ENCODE measurements around the gene MNDA. TPM values are rescaled to one million over a fixed set of nuclear protein-coding genes. Genes with fewer than 3 reads are reported as not detected.

MNDA gene
- total RNA-seq, result not detected in 2 replicates

DNA sequence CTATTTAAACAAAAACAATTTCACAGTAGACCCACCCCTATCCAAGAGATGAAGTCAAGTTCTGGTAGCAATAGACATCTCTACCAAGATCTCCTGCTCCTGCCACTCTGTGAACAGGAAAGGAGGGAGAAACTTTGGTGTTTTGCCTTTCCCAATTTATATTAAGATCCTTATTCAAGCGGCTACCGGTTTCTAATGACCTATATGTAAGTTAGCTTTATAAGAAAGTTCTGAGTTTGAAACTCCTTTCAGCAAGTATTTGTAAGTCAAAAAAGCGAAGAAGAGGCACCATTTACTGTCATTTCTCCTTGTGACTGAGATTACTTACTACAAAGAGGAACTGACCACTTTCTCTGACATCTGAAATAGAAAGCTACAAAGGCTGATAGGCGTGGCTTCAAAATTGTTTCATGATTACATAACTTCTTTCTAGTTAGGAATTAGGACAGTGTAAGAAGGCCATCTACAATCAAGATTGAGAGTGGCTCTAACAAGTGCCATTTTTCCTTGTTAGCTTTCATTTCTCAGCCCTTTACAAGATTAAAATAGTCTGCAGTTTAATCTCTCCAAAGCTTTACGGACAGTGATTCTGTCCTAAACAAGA lies at the start of gene MNDA:
MNDA (plus strand) TSS at position 448 of the 604 bp plus-strand sequence. CDS start 10,803 bp downstream, outside the sequence.

Other genes starting within 250 kb of the MNDA start
- not detected in 2 replicates for gene OR10Z1, start 226.1 kb upstream of the MNDA start, total RNA-seq
- gene SPTA1, start 144.6 kb upstream of the MNDA start, total RNA-seq, result under 0.01 and 0.19 TPM in 2 replicates
- not detected in 2 replicates for gene OR6K2, start 130.7 kb upstream of the MNDA start, total RNA-seq
- not detected in 2 replicates for gene OR6K3, start 110.6 kb upstream of the MNDA start, total RNA-seq
- gene OR6K6, start 76.6 kb upstream of the MNDA start, total RNA-seq, result not detected in 2 replicates
- not detected in 2 replicates for gene OR6N1, start 59.2 kb upstream of the MNDA start, total RNA-seq
- not detected in 2 replicates for gene OR6N2, start 50.1 kb upstream of the MNDA start, total RNA-seq
- not detected in 2 replicates for gene PYHIN1, start 100.2 kb downstream of the MNDA start, total RNA-seq
- 71.9 and 107 TPM in 2 replicates for gene IFI16, start 178.6 kb downstream of the MNDA start, total RNA-seq
- gene AIM2, start 245.4 kb downstream of the MNDA start, total RNA-seq, result not detected in 2 replicates